COLO668 (cell line): ENCODE results near the gene CCDC57.
"Not testable (repeated sequence)": the region's sequence is repeated elsewhere in the genome, so short reads cannot be mapped to it uniquely, and the experiment has no call there.

Experiments
- DNase-seq: peaks from one replicate; lab custom pipeline; 2025; ENCODE audit not compliant: unreplicated experiment; lab: John Stamatoyannopoulos, UW

CCDC57 gene

DNA sequence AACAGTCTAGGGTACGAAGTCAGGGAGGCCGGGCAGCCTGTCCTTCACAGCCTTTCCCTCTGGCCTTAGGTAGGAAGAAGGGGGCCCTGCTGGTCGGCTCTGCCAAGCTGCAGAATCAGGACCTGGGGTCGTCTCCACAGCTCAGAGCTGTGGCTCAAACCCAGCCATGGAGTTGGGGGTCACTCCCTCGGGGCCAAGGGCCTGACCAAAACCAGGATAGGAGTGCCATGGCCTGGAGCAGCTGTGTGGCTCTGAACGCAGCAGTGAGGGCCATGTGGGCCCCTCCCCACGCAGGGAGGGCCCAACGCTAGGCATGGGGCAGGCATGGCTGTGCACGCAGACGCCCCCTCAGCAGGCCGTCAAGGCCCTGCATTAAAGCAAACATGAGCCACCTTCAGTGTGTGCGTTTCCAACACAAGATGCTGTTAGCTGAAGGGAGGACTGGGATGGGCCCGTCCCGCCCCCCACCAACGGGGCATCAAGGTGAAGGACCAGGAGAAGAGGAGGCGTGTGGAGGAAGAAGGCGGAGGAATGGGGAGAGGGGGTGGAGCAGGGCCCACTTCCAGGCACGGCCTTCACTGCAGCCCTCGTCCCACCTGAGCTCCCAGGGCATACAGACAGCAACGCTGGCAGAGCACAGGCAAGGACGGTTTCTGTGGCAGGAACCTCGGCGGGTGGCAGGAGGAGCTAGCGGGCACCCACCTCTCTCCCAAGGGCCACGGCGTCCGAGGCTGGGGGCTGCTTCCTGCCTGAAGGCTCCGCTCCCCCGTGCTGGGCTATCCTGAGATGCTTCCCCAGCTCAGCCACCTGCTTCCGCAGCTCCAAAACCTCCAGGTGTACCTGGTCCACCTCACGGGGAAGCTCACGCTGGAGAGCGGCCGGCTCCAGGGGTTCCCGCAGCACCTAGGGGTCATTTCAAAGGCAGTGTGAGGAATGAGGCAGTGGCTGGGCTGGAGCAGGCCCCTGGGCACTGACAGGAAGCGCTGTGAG, 55.3 kb downstream of the CCDC57 start:
- DNase-seq, result no peak

DNA sequence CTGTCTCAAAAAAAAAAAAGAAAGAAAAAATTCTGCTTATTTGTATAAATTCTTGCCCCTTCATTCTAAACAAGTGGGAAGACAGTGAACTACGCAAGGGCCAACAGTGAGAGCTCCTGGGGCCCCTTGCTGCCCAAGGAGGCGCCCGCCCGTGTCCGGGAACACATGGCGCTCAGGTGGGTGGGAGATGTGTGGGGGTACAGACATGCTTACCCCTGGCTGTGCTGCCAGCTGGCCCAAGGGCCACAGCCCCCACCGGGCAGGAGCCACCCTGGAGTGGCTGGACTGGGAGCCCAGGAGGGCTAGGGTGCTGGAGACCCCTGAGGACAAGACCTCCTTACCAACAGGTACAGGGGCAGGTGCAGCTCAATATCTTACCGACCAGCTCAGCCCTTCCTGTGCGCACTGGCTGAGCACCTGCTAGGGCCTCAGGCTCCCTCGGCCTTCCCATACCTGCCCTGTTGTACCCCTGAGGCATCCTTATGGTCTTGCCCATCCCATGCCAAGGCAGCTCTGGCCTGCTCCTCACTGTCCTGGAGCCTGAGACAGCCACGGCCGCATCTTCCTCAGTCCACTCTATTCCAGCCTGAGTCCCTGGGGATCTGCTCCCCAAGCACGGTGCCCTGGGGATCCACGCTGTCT, 56.2 kb downstream of the CCDC57 start:
- no peak for DNase-seq

- no peak for DNase-seq
Measured at GRCh38 chr17:82155606-82156005, 57.0 kb downstream of the CCDC57 start.

DNA sequence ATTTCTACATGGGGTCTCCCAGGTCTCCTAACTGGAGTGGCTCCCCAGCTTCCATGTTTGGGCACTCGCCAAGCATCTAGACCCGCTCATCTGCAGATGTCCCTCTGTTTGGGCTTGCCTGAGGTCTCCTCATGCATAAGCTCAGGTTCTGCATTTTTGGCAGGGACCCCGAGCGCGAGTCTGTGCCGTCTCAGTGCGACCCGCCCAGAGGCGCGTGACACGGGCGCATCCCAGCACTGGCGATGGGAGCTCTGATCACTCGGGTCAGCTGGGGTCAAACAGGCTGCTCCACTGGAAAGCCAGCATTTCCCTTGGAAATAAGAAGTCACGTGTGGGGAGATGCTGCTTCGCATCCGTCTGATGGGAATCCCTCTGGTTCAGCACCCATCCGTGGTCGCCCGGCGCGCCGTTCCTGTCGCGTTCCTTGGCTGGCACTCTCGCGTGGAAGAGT, 57.7 kb downstream of the CCDC57 start:
- no peak for DNase-seq

DNA sequence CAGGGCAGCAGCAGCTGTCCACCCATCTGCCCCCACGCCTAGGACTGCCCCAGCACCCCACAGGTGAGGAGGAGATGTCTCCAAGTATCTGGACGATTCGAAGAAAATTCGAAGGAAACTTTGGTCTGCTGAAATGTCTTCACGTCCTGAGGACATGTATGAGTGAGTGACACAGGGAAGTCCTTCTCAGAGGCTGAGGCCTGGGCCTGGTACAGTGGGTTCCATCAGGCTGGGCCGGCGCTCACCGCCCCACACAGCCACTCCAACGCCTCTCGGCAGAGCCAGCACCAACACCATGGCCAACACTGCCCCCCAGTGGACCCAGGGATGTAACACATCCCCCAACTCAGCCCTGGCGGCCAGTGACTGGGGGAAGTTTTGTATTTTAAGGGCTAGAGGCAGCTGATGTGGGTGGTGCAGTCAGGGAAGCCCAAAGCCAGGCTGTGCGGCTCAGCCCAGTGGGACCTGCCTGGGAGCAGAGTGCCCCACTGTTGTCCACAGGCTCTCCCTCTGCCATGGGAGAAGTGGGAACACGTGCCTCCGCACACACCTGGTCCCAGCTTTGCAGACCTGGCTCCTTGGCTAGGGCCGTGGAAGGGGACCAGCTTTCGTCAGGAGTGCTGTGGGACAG, 58.8 kb downstream of the CCDC57 start:
- peak; percentile 76 for DNase-seq

- no peak for DNase-seq
Measured at GRCh38 chr17:82153295-82153691, 59.3 kb downstream of the CCDC57 start.

DNA sequence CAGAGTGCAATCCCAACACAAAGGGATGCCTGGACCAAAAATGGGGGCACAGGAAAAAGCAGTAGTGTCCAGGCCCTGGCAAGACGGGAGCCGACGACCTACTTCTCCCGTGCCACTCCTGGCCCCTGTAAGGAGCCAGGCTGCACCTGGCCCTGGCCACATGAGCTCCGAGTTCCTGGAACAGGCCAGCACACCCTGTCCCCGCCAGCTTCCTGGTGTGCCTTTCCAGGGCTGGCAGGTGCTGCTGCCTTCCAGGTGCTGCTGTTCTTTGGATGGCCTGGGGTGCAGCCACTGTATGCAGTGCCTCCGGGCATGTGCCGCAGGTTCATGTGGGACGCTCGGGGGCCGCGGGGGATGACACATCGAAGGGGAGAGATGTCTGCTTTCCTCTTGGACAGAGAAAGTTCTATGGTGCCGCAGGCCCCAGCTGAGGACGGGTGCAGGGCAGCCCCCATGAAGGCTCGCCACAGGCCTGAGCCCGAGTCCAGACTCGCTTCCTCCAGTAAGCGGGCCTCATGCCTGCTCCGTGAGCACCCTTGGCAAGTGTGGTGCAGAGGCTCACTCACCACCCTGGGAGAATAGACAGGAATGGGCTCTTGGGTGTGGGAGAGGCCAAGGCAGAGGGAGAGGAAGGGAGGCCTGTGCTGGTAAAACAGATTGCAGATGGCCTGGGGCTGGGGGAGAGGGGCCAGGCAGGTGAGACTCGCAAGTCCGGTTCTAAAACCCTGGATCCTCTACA, 59.9 kb downstream of the CCDC57 start:
- peak; percentile 86 for DNase-seq

GRCh38 chr17:82152114-82152513, 60.5 kb downstream of the CCDC57 start:
- DNase-seq, result peak; percentile 5

DNA sequence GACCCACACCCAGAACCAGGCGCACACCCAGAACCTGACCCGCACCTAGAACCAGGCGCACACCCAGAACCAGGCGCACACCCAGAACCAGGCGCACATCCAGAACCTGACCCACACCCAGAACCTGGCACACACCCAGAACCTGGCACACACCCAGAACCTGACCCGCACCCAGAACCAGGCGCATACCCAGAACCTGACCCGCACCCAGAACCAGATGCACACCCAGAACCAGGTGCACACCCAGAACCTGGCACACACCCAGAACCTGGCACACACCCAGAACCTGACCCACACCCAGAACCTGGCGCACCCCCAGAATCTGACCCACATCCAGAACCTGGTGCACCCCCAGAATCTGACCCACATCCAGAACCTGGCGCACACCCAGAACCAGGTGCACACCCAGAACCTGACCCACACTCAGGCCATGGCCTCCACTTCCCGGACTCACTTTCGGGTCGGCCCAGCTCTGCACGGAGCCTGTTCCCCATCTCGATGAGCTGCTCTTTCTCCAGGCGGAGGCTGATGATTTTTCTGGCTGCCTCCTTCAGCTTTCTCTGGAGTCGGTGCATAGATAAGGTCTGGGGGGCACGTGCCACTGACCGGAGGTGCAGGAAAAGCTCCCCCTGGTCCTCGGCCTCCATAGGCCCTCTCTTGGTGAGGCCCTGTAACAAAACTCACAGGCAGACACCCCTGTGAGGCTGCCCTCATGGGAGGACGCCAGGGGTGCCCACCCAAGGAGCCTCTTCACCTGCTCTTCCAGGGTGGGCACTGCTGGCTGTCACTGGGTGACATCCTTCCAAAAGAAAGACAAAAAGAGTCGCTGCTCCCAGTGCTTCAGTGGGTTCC, 61.3 kb downstream of the CCDC57 start:
- no peak for DNase-seq

- no peak for DNase-seq
Measured at GRCh38 chr17:82149401-82150099, 63.1 kb downstream of the CCDC57 start.

DNA sequence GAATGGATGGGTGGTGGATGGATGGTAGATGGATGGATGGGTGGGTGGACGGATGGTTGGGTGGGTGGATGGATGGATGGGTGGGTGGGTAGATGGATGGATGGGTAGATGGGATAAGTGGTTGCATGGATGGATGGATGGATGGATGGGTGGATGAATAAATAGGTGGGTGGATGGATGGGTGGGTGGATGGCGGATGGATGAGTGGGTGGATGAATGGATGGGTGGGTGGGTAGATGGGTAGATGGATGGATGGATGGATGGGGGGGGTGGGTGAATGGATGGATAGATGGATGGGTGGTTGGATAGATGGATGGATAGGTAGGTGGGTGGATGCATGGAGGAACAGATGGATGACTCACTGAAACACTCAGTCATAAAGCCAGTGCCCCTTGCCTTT, 63.6 kb downstream of the CCDC57 start:
- no peak for DNase-seq

DNA sequence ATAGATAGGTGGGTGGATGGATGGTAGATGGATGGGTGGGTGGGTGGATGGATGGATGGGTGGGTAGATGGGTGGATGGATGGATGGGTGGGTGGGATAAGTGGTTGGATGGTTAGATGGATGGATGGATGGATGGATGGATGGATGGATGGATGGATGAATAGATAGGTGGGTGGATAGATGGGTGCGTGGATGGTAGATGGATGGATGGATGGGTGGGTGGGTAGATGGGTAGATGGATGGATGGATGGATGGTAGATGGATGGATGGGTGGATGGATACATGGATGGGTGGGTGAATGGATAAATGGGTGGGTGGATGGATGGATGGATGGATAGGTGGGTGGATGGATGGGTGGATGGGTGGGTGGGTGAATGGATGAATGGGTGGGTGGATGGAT, 64.6 kb downstream of the CCDC57 start:
- no peak for DNase-seq

DNA sequence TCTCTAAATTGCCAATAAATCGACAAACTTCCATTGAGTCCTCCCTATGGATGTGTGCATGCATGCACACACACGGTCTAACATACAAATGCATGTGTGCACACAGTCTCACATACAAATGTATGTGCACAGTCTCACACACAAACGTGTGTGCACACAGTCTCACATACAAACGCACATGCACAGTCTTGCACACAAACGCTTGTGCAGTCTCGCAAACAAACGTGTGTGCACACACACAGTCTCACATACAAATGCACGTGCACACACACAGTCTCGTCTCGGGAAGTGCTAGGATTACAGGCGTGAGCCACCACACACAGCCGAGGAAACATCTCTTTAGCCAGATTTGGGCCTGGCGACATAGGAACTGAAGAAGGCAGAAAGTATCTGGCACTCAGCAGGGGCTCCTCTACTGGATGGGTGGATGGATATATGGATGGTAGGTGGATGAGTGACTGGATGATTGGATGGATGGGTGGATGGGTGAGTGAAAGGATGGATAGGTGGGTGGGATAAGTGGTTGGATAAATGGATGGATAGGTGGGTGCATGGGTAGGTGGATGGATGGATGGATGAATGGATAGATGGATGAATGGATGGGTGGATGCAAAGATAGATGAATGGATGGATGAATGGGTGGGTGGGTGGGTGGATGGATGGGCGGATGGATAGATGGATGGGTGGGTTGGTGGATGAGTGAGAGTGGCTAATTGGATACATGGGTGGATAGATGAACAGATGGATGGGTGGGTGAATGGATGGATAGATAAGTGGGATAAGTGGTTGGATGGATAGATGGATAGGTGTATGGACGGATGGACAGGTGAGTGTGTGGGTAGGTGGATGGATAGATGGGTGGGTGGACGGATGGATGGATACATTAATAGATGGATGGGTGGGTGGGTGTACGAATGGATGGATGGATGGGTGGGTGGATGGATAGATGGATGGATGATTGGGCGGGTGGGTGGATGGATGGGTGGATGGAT, 65.7 kb downstream of the CCDC57 start:
- DNase-seq, result no peak

DNA sequence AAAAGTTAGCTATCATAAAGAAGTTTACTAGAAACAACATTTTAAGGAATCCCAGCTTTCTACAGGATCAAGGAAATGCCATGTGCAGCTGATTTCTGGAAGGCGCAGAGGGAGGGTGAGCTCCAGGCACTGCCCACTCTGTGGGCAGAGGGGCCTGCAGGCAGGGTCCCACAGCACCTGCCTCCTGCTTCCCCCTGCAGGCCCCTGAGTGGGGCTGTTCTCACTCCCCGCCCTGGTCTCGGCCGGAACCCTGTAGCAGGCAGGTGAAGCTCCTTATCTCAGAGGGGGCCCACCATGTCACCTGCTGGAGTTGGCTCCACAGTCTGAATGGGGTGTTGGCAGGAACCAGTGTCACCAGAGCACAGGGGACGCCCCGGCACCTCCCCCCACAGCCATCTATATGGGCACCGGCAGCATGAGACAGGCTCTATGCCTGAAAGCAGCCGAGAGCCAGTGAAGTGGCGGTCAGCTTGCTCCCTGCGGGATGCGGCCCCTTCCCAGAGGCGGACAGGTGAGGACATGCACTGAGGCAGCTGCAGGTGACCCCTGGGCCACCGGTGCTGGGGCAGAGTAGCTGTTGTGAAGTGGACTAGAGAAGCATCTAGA, 67.0 kb downstream of the CCDC57 start:
- no peak for DNase-seq

GRCh38 chr17:82143333-82143732, 69.3 kb downstream of the CCDC57 start:
- no peak for DNase-seq

DNA sequence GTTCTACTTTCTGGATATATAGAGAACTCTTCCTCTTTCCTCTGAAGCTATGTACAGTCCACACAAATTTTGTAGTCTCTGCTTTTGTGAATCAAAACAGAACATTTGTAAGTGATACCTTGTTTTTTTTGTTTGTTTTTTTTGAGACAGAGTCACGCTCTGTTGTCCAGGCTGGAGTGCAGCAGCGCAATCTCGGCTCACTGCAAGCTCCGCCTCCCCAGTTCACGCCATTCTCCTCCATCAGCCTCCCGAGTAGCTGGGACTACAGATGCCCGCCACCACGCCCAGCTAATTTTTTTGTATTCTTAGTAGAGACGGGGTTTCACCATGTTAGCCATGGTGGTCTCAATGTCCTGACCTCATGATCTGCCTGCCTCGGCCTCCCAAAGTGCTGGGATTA, 72.7 kb downstream of the CCDC57 start:
- DNase-seq, result not testable (repeated sequence)

DNA sequence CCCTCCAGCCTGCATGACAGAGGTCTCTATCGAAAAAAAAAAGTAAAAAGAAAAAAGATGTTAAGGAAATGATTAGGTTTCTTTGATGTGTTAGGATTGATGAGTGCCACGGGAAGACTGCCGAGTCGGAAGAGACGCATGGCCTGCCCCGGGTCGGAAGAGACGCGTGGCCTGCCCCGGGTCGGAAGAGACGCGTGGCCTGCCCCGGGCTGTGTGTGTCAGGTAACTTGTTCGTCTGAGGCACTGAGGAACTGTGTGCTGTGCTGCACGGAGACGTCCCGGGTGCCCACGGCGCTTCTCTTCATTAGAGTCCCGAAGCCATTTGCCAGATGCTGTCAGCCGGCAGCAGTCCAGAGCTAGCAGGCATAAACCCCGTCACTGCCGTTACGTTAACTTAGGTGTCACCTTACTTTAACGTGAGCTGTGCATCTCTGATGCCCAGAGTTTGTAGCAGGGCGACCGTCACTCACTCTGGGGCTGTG, 74.1 kb downstream of the CCDC57 start:
- DNase-seq, result no peak

- DNase-seq, result no peak
Measured at GRCh38 chr17:82134101-82134500, 78.5 kb downstream of the CCDC57 start.
